WTC11 (cell line): ENCODE data around the gene RPH3AL. TPM values are rescaled to one million over a fixed set of nuclear protein-coding genes. Genes with fewer than 3 reads are reported as not detected.

Experiments used
- ATAC-seq: fragments of 200-7000 bp; cut with Tn5 transposase; 2 replicates; pipeline ENCODE4 v1.10.0; 2021; ENCODE audit warnings: mild to moderate bottlenecking, moderate library complexity
- CTCF ChIA-PET: fragments of 300-600 bp; sonication (Branson Sonifier 250); formaldehyde crosslinking; loops from one replicate; lab custom pipeline; 2021; ENCODE audit warnings: antibody characterized with exemption; lab: Charles Lee
- POLR2A ChIA-PET: fragments of 350-600 bp; sonication (Branson Sonifier 250); formaldehyde crosslinking; loops from one replicate; lab custom pipeline; 2021; ENCODE audit warnings: antibody characterized with exemption; lab: Charles Lee
- DNase-seq: peaks from one replicate; pipeline ENCODE4 v3.0.0; 2021; ENCODE audit warnings: low spot score
- H3K27ac Mint-ChIP-seq: 2 replicates; pipeline ENCODE4 v1.8.0; 2021; ENCODE audit warnings: mixed read lengths
- H3K27me3 Mint-ChIP-seq: 2 replicates; pipeline ENCODE4 v1.8.0; 2021; ENCODE audit warnings: low read depth, mild to moderate bottlenecking, moderate library complexity, mixed read lengths
- H3K36me3 Mint-ChIP-seq: 2 replicates; pipeline ENCODE4 v1.8.0; 2021; ENCODE audit warnings: mixed read lengths
- H3K4me1 Mint-ChIP-seq: 2 replicates; pipeline ENCODE4 v1.8.0; 2022; ENCODE audit warnings: mixed read lengths
- H3K4me3 Mint-ChIP-seq: 2 replicates; pipeline ENCODE4 v1.8.0; 2021; ENCODE audit warnings: mild to moderate bottlenecking, moderate library complexity, mixed read lengths
- H3K9me3 Mint-ChIP-seq: 2 replicates; pipeline ENCODE4 v1.8.0; 2021; ENCODE audit warnings: mixed read lengths
- FOXJ3 ChIP-seq: sonication (generic); formaldehyde crosslinking; IDR thresholded peaks from 2 replicates; pipeline ENCODE4 v1.9.0; 2021; ENCODE audit warnings: missing genetic modification reagents, mild to moderate bottlenecking, borderline replicate concordance
- MXD4 ChIP-seq: fragments of 250-450 bp; sonication (Bioruptor Pico); IDR thresholded peaks from 2 replicates; pipeline ENCODE4 v1.8.0; 2021; ENCODE audit warnings: mild to moderate bottlenecking, moderate library complexity, borderline replicate concordance
- ZNF121 ChIP-seq: sonication (generic); formaldehyde crosslinking; IDR thresholded peaks from 2 replicates; pipeline ENCODE4 v1.8.0; 2023; ENCODE audit warnings: missing genetic modification reagents
- ZNF416 ChIP-seq: fragments of 250-450 bp; sonication (Bioruptor Pico); IDR thresholded peaks from 2 replicates; pipeline ENCODE4 v1.9.0; 2021; ENCODE audit warnings: mild to moderate bottlenecking, inconsistent platforms
- total RNA-seq: library from RNA; stranded (reverse); gene quantifications from 3 replicates; pipeline ENCODE4 v1.2.3, GENCODE V29; 2021
- TF ChIP-seq, protein P1 (sequence below): sonication (generic); formaldehyde crosslinking; IDR thresholded peaks from 2 replicates; pipeline ENCODE4 v1.8.0; 2022; ENCODE audit warnings: mild to moderate bottlenecking, missing genetic modification reagents
- TF ChIP-seq, protein P2 (sequence below): sonication (generic); formaldehyde crosslinking; IDR thresholded peaks from 2 replicates; pipeline ENCODE4 v1.8.1; 2023; ENCODE audit warnings: mild to moderate bottlenecking, missing genetic modification reagents, moderate library complexity
- TF ChIP-seq, protein P3 (sequence below): sonication (generic); formaldehyde crosslinking; IDR thresholded peaks from 2 replicates; pipeline ENCODE4 v1.8.0; 2022; ENCODE audit warnings: mild to moderate bottlenecking, missing genetic modification reagents
- TF ChIP-seq, protein P4 (sequence below): sonication (generic); formaldehyde crosslinking; IDR thresholded peaks from 2 replicates; pipeline ENCODE4 v1.8.1; 2023; ENCODE audit warnings: mild to moderate bottlenecking, missing genetic modification reagents, borderline replicate concordance

The RPH3AL gene
- total RNA-seq, 1 experiment from 2014 or later, result 2.0 TPM

DNA sequence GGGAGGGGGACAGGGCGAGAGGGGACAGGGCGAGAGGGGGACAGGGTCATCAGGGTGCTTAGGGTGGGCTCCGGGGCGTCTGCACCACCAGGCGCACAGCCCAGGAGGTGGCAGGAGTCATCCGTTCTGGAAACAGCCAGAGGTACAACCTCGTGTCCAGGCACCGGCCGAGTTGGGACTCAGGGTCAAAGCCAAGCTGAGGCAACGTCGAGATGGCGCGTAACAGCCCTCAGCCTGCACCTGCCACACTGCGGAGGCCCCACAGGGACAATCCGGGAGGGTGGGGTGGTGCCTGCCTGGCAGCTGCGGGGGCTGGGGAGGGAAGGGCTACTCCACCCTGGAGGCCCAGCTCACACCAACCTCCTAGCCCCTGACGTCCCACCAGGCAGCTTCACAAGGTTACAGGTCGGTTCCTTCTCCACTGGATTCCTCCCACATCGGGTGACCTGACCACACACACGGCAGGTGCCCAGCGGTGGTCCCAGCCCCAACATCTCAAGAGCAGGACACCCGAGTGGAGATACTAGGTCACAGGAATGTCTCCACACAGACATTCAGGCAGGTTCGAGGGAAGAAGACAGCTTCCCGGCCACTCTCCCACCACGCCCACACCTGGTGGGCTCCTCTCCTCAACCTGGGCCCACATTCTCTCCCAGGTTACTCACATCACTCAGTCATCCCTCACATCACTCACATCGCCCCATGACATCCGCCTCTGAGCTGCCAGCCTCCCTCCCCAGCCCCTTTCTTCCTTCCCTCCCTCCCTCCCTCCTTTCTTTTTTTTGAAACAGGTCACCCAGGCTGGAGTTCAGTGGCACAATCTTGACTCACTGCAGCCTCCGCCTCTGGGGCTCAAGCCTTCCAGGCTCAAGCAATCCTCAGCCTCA lies 47.3 kb downstream of the RPH3AL start:
- CTCF ChIA-PET, result interaction anchor here (1.2 kb wide), 1 partner anchor 140 kb away, joined by 5 read pairs; no protein-coding TSS in a partner anchor

DNA sequence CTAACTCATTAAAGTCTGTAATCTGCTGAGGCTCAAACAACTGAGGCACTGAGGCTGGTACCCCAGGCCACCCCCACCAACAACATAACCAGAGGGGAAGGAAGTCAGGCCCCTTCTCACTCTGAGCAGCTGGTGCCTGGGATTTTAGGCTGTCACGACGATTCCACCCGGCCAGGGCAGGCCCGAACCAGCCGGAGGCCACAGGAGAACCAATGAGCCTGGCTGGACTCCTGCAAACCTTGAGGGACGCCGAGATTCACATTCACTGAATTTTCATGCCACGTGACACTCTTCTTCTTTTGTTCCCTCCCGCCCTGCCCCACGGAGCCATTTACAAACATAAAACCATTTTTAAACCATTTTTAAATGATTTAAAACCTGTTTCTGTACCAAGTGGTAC lies 48.1 kb downstream of the RPH3AL start:
- no peaks in the 10 kb centered on the region for H3K9me3 Mint-ChIP-seq
- peaks cover 13% of the 10 kb centered on the region for H3K4me1 Mint-ChIP-seq
- H3K27ac Mint-ChIP-seq, result peak overlapping the region; percentile 45; the same call in 1 of the 2 replicates
- TF ChIP-seq, protein P1, sequence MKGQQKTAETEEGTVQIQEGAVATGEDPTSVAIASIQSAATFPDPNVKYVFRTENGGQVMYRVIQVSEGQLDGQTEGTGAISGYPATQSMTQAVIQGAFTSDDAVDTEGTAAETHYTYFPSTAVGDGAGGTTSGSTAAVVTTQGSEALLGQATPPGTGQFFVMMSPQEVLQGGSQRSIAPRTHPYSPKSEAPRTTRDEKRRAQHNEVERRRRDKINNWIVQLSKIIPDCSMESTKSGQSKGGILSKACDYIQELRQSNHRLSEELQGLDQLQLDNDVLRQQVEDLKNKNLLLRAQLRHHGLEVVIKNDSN (CRISPR knock-in tag), result peak; percentile 37; the same call in 1 of the 2 replicates
- no peak for TF ChIP-seq ZNF416 (CRISPR knock-in tag)
- TF ChIP-seq, protein P2, sequence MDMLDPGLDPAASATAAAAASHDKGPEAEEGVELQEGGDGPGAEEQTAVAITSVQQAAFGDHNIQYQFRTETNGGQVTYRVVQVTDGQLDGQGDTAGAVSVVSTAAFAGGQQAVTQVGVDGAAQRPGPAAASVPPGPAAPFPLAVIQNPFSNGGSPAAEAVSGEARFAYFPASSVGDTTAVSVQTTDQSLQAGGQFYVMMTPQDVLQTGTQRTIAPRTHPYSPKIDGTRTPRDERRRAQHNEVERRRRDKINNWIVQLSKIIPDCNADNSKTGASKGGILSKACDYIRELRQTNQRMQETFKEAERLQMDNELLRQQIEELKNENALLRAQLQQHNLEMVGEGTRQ (CRISPR knock-in tag), result peak; percentile 57
- TF ChIP-seq, all 79 proteins: peak for 2
- ChIA-PET CTCF (interaction anchor here (1.2 kb wide), 1 partner anchor 140 kb away, joined by 5 read pairs; no protein-coding TSS in a partner anchor), POLR2A (no interaction called here)
- H3K36me3 Mint-ChIP-seq, result no peaks in the 10 kb centered on the region
- peaks cover 15% of the 10 kb centered on the region for H3K27me3 Mint-ChIP-seq
- H3K4me3 Mint-ChIP-seq, result peak overlapping the region; percentile 61
- DNase-seq (peak; percentile 57), ATAC-seq (peak; percentile 29)

More for the DNA sequence above, 47.3 kb downstream of the RPH3AL start:
- H3K27ac Mint-ChIP-seq, result no peak overlapping the region
- H3K4me1 Mint-ChIP-seq, result peaks cover 18% of the 10 kb centered on the region
- POLR2A ChIA-PET, result interaction anchor here (0.6 kb wide), 1 partner anchor 21 kb away, joined by 3 read pairs; no protein-coding TSS in a partner anchor
- H3K27me3 Mint-ChIP-seq, result peaks cover 15% of the 10 kb centered on the region
- no peak for TF ChIP-seq ZNF121 (CRISPR knock-in tag)
- TF ChIP-seq, protein P3, sequence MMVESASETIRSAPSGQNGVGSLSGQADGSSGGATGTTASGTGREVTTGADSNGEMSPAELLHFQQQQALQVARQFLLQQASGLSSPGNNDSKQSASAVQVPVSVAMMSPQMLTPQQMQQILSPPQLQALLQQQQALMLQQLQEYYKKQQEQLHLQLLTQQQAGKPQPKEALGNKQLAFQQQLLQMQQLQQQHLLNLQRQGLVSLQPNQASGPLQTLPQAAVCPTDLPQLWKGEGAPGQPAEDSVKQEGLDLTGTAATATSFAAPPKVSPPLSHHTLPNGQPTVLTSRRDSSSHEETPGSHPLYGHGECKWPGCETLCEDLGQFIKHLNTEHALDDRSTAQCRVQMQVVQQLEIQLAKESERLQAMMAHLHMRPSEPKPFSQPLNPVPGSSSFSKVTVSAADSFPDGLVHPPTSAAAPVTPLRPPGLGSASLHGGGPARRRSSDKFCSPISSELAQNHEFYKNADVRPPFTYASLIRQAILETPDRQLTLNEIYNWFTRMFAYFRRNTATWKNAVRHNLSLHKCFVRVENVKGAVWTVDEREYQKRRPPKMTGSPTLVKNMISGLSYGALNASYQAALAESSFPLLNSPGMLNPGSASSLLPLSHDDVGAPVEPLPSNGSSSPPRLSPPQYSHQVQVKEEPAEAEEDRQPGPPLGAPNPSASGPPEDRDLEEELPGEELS, result 0 out of 2 replicates have a peak, but pooled peaks have one; percentile 39
- TF ChIP-seq, protein P4, sequence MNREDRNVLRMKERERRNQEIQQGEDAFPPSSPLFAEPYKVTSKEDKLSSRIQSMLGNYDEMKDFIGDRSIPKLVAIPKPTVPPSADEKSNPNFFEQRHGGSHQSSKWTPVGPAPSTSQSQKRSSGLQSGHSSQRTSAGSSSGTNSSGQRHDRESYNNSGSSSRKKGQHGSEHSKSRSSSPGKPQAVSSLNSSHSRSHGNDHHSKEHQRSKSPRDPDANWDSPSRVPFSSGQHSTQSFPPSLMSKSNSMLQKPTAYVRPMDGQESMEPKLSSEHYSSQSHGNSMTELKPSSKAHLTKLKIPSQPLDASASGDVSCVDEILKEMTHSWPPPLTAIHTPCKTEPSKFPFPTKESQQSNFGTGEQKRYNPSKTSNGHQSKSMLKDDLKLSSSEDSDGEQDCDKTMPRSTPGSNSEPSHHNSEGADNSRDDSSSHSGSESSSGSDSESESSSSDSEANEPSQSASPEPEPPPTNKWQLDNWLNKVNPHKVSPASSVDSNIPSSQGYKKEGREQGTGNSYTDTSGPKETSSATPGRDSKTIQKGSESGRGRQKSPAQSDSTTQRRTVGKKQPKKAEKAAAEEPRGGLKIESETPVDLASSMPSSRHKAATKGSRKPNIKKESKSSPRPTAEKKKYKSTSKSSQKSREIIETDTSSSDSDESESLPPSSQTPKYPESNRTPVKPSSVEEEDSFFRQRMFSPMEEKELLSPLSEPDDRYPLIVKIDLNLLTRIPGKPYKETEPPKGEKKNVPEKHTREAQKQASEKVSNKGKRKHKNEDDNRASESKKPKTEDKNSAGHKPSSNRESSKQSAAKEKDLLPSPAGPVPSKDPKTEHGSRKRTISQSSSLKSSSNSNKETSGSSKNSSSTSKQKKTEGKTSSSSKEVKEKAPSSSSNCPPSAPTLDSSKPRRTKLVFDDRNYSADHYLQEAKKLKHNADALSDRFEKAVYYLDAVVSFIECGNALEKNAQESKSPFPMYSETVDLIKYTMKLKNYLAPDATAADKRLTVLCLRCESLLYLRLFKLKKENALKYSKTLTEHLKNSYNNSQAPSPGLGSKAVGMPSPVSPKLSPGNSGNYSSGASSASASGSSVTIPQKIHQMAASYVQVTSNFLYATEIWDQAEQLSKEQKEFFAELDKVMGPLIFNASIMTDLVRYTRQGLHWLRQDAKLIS (CRISPR knock-in tag), result no peak
- ATAC-seq, result no peak
- no peaks in the 10 kb centered on the region for H3K9me3 Mint-ChIP-seq
- no peak for DNase-seq
- peak overlapping the region; percentile 52 for H3K4me3 Mint-ChIP-seq
- H3K36me3 Mint-ChIP-seq, result no peaks in the 10 kb centered on the region

DNA sequence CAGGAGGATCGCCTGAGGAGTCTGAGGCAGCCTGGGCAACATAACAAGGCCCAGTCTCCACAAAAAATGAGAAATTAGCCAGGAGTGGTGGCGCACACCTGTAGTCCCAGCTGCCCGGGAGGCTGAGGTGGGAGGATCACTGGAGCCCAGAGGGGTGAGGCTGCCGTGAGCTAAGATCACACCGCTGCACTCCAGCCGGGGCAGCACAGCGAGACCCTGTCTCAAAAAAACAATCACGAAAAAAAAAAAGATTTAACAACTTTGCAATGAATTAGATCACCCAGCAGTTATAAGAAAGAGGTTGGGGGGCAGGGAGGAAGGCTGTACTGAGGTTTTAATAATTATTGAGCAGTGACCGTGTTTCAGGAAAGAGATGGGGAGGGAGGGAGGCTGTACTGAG lies 49.4 kb downstream of the RPH3AL start:
- Mint-ChIP-seq H3K4me1 (peaks cover 13% of the 10 kb centered on the region), H3K36me3 (no peaks in the 10 kb centered on the region), H3K27ac (no peak overlapping the region), H3K9me3 (no peaks in the 10 kb centered on the region), H3K4me3 (no peak overlapping the region), H3K27me3 (peaks cover 15% of the 10 kb centered on the region)
- ChIA-PET CTCF (interaction anchor here (1.6 kb wide), 1 partner anchor 109 kb away, joined by 4 read pairs; no protein-coding TSS in a partner anchor), POLR2A (no interaction called here)
- TF ChIP-seq MXD4 (no peak), ZNF121 (CRISPR knock-in tag) (peak; percentile 79; the same call in 1 of the 2 replicates)
- DNase-seq, result no peak
- ATAC-seq, result no peak

DNA sequence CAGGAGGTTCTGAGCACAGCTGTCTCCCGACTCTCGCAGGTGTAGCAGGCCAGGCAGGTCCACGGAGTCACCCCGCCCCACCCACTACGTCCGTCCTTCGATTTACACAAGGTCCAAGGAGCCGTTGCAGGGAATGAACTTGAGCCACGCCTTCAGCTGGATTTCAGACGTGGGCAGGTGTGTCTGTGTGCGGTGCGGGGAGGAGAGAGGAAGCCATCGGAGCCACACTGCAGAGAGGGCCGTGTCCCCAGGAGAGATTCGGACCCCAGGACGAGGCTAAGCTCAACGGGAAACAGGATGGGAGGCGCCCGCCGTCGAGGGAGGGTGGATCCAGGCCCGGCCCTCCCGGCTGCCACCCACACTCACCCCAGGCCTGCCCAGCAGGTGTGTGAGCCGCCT lies 50.3 kb downstream of the RPH3AL start:
- Mint-ChIP-seq H3K27me3 (peaks cover 15% of the 10 kb centered on the region), H3K4me3 (peak overlapping the region; percentile 8; the same call in 1 of the 2 replicates), H3K9me3 (no peaks in the 10 kb centered on the region), H3K36me3 (no peaks in the 10 kb centered on the region), H3K4me1 (peaks cover 13% of the 10 kb centered on the region), H3K27ac (no peak overlapping the region)
- ChIA-PET POLR2A (no interaction called here), CTCF (interaction anchor here (1.0 to 1.6 kb wide), 2 partner anchors 110 to 137 kb away, joined by 3 to 4 read pairs; no protein-coding TSS in a partner anchor)
- ATAC-seq (no peak), DNase-seq (no peak)
- no peak for TF ChIP-seq FOXJ3 (CRISPR knock-in tag)
